Epithelial cell of esophagus (primary cell): ENCODE results near the gene NCDN.
A peak's percentile ranks its signal among the peaks of the same experiment; 100 is the strongest.

Source experiments
- DNase-seq: peaks from one replicate; pipeline ENCODE4 v3.0.0; 2010; ENCODE audit warnings: low read depth
- H3K4me3 ChIP-seq: 2 replicates; pipeline ENCODE4 v1.5.1; 2011; ENCODE audit warnings: mild to moderate bottlenecking, low read length, control low read depth
- CTCF ChIP-seq: IDR thresholded peaks from 2 replicates; pipeline ENCODE4 v1.5.1; 2011; ENCODE audit warnings: low read depth, mild to moderate bottlenecking, low read length, control low read depth, inconsistent platforms; ENCODE audit not compliant: insufficient read depth; ENCODE audit errors: missing control alignments

Gene NCDN

GRCh38 chr1:35524106-35524505, 33.5 kb upstream of the NCDN start:
- no peak overlapping the region for H3K4me3 ChIP-seq
- no peak for TF ChIP-seq CTCF
- DNase-seq, result peak; percentile 57

GRCh38 chr1:35530168-35530567, 27.4 kb upstream of the NCDN start:
- no peak overlapping the region for H3K4me3 ChIP-seq
- no peak for DNase-seq
- TF ChIP-seq CTCF, result no peak

- DNase-seq, result no peak
- TF ChIP-seq CTCF, result no peak
- H3K4me3 ChIP-seq, result no peak overlapping the region
Measured at GRCh38 chr1:35530946-35531345, 26.7 kb upstream of the NCDN start.

GRCh38 chr1:35531368-35531767, 26.2 kb upstream of the NCDN start:
- no peak for DNase-seq
- H3K4me3 ChIP-seq, result no peak overlapping the region
- no peak for TF ChIP-seq CTCF

GRCh38 chr1:35532497-35533223, 24.9 kb upstream of the NCDN start:
- no peak for TF ChIP-seq CTCF
- H3K4me3 ChIP-seq, result no peak overlapping the region
- no peak for DNase-seq

GRCh38 chr1:35533586-35533985, 24.0 kb upstream of the NCDN start:
- H3K4me3 ChIP-seq, result no peak overlapping the region
- TF ChIP-seq CTCF, result no peak
- no peak for DNase-seq

- TF ChIP-seq CTCF, result no peak
- H3K4me3 ChIP-seq, result no peak overlapping the region
- no peak for DNase-seq
Measured at GRCh38 chr1:35535243-35535642, 22.4 kb upstream of the NCDN start.
